ENCODE measurements around the gene KDM4C.

DNA sequence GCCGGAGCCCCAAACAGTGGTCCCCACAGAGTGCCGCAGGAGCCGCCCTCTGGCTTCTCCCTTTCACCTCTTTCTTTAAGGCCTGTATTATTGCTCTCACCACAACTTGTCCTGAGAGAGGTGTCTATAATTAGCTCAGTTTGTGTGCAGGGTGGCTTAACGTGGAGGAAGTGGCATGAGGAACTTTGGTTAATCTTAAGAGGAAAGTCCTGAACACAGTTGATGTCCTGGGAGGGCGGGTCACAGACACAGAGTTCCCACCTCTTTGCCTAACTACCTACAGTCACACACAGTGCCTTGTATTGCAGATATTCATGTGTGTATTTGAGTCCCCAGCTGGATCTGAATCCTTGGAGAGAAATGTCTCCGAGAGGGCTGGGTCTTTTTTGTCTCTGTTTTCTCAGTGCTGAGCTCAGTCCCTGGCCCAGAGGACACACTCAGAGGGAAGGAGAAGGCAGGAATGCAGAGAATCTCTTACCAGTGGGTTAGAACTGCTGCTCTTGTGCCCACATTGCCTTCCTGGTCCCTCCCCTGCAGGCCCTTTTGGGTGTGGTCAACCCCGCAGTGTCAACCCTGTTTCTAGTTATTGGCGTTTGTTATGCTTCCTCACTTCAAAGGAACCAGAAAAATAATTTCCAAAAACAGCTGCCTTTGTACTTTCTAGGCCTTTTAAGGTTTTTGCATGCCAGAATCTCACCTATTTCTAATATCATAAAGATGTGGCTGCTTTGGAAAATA is 392.5 kb downstream of the KDM4C start:
- TF ChIP-seq, protein P1, sequence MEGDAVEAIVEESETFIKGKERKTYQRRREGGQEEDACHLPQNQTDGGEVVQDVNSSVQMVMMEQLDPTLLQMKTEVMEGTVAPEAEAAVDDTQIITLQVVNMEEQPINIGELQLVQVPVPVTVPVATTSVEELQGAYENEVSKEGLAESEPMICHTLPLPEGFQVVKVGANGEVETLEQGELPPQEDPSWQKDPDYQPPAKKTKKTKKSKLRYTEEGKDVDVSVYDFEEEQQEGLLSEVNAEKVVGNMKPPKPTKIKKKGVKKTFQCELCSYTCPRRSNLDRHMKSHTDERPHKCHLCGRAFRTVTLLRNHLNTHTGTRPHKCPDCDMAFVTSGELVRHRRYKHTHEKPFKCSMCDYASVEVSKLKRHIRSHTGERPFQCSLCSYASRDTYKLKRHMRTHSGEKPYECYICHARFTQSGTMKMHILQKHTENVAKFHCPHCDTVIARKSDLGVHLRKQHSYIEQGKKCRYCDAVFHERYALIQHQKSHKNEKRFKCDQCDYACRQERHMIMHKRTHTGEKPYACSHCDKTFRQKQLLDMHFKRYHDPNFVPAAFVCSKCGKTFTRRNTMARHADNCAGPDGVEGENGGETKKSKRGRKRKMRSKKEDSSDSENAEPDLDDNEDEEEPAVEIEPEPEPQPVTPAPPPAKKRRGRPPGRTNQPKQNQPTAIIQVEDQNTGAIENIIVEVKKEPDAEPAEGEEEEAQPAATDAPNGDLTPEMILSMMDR (IDR thresholded peaks at IDR 0.05) = no peak
- TF ChIP-seq POLR2AphosphoS5 (IDR thresholded peaks at IDR 0.05) (no peak), EP300 (IDR thresholded peaks at IDR 0.05) (no peak), POLR2A (IDR thresholded peaks at IDR 0.05) (no peak)

Measured in sigmoid colon (tissue), 4 donors.